8988T (cell line): ENCODE data around the gene AKR1C1.
"Not testable (repeated sequence)": the region's sequence is repeated elsewhere in the genome, so short reads cannot be mapped to it uniquely, and the experiment has no call there.

Experiments
- DNase-seq: peaks from one replicate; pipeline ENCODE4 v3.0.0; 2011

Gene AKR1C1

GRCh38 chr10:4947635-4948596, 15.3 kb upstream of the AKR1C1 start:
- no peak for DNase-seq

- DNase-seq: not testable (repeated sequence)
Observed at GRCh38 chr10:4951512-4952162, 11.6 kb upstream of the AKR1C1 start.

GRCh38 chr10:4953405-4953804, 9.8 kb upstream of the AKR1C1 start:
- DNase-seq: no peak

GRCh38 chr10:4956088-4956487, 7.1 kb upstream of the AKR1C1 start:
- not testable (repeated sequence) for DNase-seq

GRCh38 chr10:4956955-4957645, 6.1 kb upstream of the AKR1C1 start:
- not testable (repeated sequence) for DNase-seq

GRCh38 chr10:4961558-4961957, 1.7 kb upstream of the AKR1C1 start:
- not testable (repeated sequence) for DNase-seq

GRCh38 chr10:4962308-4962707, 907 bp upstream of the AKR1C1 start:
- DNase-seq: not testable (repeated sequence)

- not testable (repeated sequence) for DNase-seq
Observed at GRCh38 chr10:4963815-4964154, 570 bp downstream of the AKR1C1 start.

GRCh38 chr10:4965763-4966162, 2.5 kb downstream of the AKR1C1 start:
- DNase-seq: not testable (repeated sequence)

- not testable (repeated sequence) for DNase-seq
Observed at GRCh38 chr10:4967189-4967588, 4.0 kb downstream of the AKR1C1 start.

GRCh38 chr10:4969289-4969688, 6.1 kb downstream of the AKR1C1 start:
- DNase-seq: not testable (repeated sequence)

- not testable (repeated sequence) for DNase-seq
Observed at GRCh38 chr10:4970362-4970761, 7.1 kb downstream of the AKR1C1 start.

GRCh38 chr10:4972369-4973142, 9.3 kb downstream of the AKR1C1 start:
- DNase-seq: not testable (repeated sequence)

GRCh38 chr10:4973294-4973693, 10.1 kb downstream of the AKR1C1 start:
- not testable (repeated sequence) for DNase-seq

GRCh38 chr10:4974400-4974799, 11.2 kb downstream of the AKR1C1 start:
- not testable (repeated sequence) for DNase-seq

- no peak for DNase-seq
Observed at GRCh38 chr10:4977025-4977424, 13.8 kb downstream of the AKR1C1 start.

GRCh38 chr10:4978870-4979269, 15.7 kb downstream of the AKR1C1 start:
- DNase-seq: no peak

- DNase-seq: no peak
Observed at GRCh38 chr10:4980793-4981192, 17.6 kb downstream of the AKR1C1 start.

GRCh38 chr10:4981722-4982471, 18.7 kb downstream of the AKR1C1 start:
- DNase-seq: no peak

- DNase-seq: no peak
Observed at GRCh38 chr10:4982764-4983226, 19.6 kb downstream of the AKR1C1 start.

- DNase-seq: no peak
Observed at GRCh38 chr10:4983615-4984216, 20.5 kb downstream of the AKR1C1 start.
